ENCODE measurements around the gene ARF4.
A peak's percentile ranks its signal among the peaks of the same experiment; 100 is the strongest.

Gene ARF4

GRCh38 chr3:57594576-57594975, 2.6 kb downstream of the ARF4 start:
- TF ChIP-seq CTCF (IDR thresholded peaks at IDR 0.05; ENCODE audit: low read depth, low read length), result no peak
- peak overlapping the region; percentile 81 for H3K4me3 ChIP-seq (ENCODE audit: low read depth, low read length)

- peak overlapping the region; percentile 81 for H3K4me3 ChIP-seq (ENCODE audit: low read depth, low read length)
These were observed 3.0 kb downstream of the ARF4 start for GRCh38 chr3:57594144-57594543.

GRCh38 chr3:57592306-57592705, 4.8 kb downstream of the ARF4 start:
- no peak overlapping the region for H3K4me3 ChIP-seq (ENCODE audit: low read depth, low read length)
- TF ChIP-seq CTCF (IDR thresholded peaks at IDR 0.05; ENCODE audit: low read depth, low read length), result no peak

More at GRCh38 chr3:57594144-57594543, 3.0 kb downstream of the ARF4 start:
- no peak for TF ChIP-seq CTCF (IDR thresholded peaks at IDR 0.05; ENCODE audit: low read depth, low read length)

GRCh38 chr3:57587905-57588304, 9.2 kb downstream of the ARF4 start:
- no peak for TF ChIP-seq CTCF (IDR thresholded peaks at IDR 0.05; ENCODE audit: low read depth, low read length)
- no peak overlapping the region for H3K4me3 ChIP-seq (ENCODE audit: low read depth, low read length)

DNA sequence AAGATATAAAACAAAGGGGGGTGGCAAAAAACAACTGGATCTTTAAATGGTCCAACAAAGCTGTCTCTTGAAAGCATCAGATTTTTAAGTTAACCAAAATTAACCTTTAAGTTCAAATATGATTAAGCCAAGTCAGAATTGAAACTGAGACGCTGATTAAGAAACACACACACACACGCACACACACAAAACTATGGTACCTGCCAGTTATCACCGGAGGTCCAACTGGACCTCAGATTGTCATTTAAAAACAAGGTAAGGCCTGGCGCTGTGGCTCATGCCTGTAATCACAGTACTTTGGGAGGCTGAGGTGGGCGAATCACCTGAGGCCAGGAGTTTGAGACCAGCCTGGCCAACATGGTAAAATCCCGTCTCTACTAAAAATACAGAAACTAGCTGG, 10.4 kb downstream of the ARF4 start:
- no peak for TF ChIP-seq CTCF (IDR thresholded peaks at IDR 0.05; ENCODE audit: low read depth, low read length)
- H3K4me3 ChIP-seq (ENCODE audit: low read depth, low read length), result no peak overlapping the region

GRCh38 chr3:57583544-57583943, 13.6 kb downstream of the ARF4 start:
- H3K4me3 ChIP-seq (ENCODE audit: low read depth, low read length), result no peak overlapping the region
- no peak for TF ChIP-seq CTCF (IDR thresholded peaks at IDR 0.05; ENCODE audit: low read depth, low read length)

DNA sequence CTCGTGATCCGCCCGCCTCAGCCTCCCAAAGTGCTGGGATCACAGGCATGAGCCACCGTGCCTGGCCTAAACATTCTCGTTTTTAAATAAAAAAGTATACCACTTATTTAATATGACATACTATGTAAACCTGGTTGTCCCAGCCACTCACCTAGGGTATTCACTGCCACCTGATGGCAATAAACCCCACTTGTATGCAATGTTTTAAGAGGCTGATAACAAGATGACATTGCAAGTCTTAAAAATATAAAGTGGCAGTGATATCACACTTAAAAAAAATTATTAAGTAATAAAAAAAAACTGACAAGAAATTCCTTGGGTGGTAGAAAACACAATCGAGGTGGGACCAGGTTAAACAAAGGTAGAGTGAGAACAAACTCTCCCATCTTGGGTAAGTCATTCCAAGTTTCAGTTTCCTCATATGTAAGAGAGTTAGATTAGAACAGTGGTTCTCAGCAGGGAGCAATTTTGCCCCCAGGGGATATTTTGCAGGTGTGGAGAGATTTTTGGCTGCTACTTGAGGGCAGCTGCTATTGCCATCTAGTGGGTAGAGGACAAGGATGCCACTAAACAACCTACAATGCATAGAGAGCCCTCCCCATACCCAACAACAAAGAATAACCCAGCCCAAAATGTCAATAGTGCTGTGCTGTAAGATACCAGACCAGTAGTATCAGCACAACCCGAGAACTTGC, 14.5 kb downstream of the ARF4 start:
- H3K4me3 ChIP-seq (ENCODE audit: low read depth, low read length), result no peak overlapping the region
- no peak for TF ChIP-seq CTCF (IDR thresholded peaks at IDR 0.05; ENCODE audit: low read depth, low read length)
